SK-MEL-5 (cell line): Measurements from ENCODE around the gene CMTM7. TPM values are rescaled to one million over a fixed set of nuclear protein-coding genes. Genes with fewer than 3 reads are reported as not detected.
"Not testable (repeated sequence)": the region's sequence is repeated elsewhere in the genome, so short reads cannot be mapped to it uniquely, and the experiment has no call there.

Experiments used
- DNase-seq: peaks from one replicate; pipeline ENCODE4 v3.0.0-alpha.2; 2016; ENCODE audit warnings: low read depth, low spot score
- in situ Hi-C: cut with HindIII; loops from 2 replicates; pipeline ENCODE4 v1.10.0; 2016; ENCODE audit warnings: low sequenced_read_pairs, high pct_unique_total_duplicates, low pct_unique_long_range_greater_than_20kb
- total RNA-seq: library from RNA; depleted of rRNA; stranded (reverse); fragments of >200 nt; shearing (Covaris generic); gene quantifications from 2 replicates; pipeline ENCODE4 v1.2.3, GENCODE V29; 2014

CMTM7 gene
- total RNA-seq, 1 experiment from 2014 or later, result 19.0 TPM

- in situ Hi-C loops, DNase-seq: not testable (repeated sequence)
These were observed 71.8 kb downstream of the CMTM7 start for GRCh38 chr3:32463415-32463814.

GRCh38 chr3:32464726-32465125 is 73.1 kb downstream of the CMTM7 start:
- in situ Hi-C loops, DNase-seq: not testable (repeated sequence)

- DNase-seq, in situ Hi-C loops: not testable (repeated sequence)
These were observed 75.2 kb downstream of the CMTM7 start for GRCh38 chr3:32466808-32467207.

- DNase-seq, result peak; percentile 61
- in situ Hi-C loops, result no loop called here
These were observed 75.8 kb downstream of the CMTM7 start for GRCh38 chr3:32467333-32468070.

GRCh38 chr3:32469151-32469874 is 77.7 kb downstream of the CMTM7 start:
- in situ Hi-C loops, result no loop called here
- DNase-seq, result peak; percentile 6

GRCh38 chr3:32470362-32470761 is 78.7 kb downstream of the CMTM7 start:
- no peak for DNase-seq
- in situ Hi-C loops, result no loop called here

GRCh38 chr3:32471246-32471645 is 79.6 kb downstream of the CMTM7 start:
- no peak for DNase-seq
- in situ Hi-C loops, result no loop called here

- DNase-seq, in situ Hi-C loops: not testable (repeated sequence)
These were observed 80.5 kb downstream of the CMTM7 start for GRCh38 chr3:32472151-32472550.

- in situ Hi-C loops, result no loop called here
- DNase-seq, result no peak
These were observed 82.5 kb downstream of the CMTM7 start for GRCh38 chr3:32474201-32474600.

- in situ Hi-C loops, result no loop called here
- peak; percentile 43 for DNase-seq
These were observed 89.0 kb downstream of the CMTM7 start for GRCh38 chr3:32480604-32481003.

- in situ Hi-C loops, result no loop called here
These were observed 90.4 kb downstream of the CMTM7 start for GRCh38 chr3:32481791-32482631.

GRCh38 chr3:32482693-32483092 is 91.0 kb downstream of the CMTM7 start:
- DNase-seq, result no peak
- in situ Hi-C loops, result no loop called here

More at GRCh38 chr3:32481791-32482631, 90.4 kb downstream of the CMTM7 start:
- no peak for DNase-seq

- DNase-seq, result no peak
- in situ Hi-C loops, result no loop called here
These were observed 92.1 kb downstream of the CMTM7 start for GRCh38 chr3:32483772-32484171.

- in situ Hi-C loops, result no loop called here
- no peak for DNase-seq
These were observed 92.8 kb downstream of the CMTM7 start for GRCh38 chr3:32484436-32484835.

- in situ Hi-C loops, result no loop called here
- DNase-seq, result no peak
These were observed 96.3 kb downstream of the CMTM7 start for GRCh38 chr3:32487781-32488473.

- in situ Hi-C loops, result no loop called here
- DNase-seq, result no peak
These were observed 96.9 kb downstream of the CMTM7 start for GRCh38 chr3:32488474-32489008.

GRCh38 chr3:32492684-32493436 is 101.2 kb downstream of the CMTM7 start:
- in situ Hi-C loops, result no loop called here
- DNase-seq, result no peak
